Vagina (tissue), 2 donors: ENCODE data around the gene AKAP7. TPM values are rescaled to one million over a fixed set of nuclear protein-coding genes. Genes with fewer than 3 reads are reported as not detected.

ENCODE experiments used
- DNase-seq, 2 donors: peaks; one replicate each; pipeline ENCODE4 v3.0.0-alpha.2; 2017; ENCODE audit errors: extremely low spot score in 2 of 2
- H3K27ac ChIP-seq: fragments of 200-600 bp; sonication (generic); one replicate; pipeline ENCODE4 v1.5.1; 2019
- H3K27me3 ChIP-seq: fragments of 200-600 bp; sonication (generic); one replicate; pipeline ENCODE4 v1.5.1; 2019
- H3K36me3 ChIP-seq, 2 donors: fragments of 200-600 bp; sonication (generic); one replicate each; pipeline ENCODE4 v1.5.1; 2017 to 2019
- H3K4me1 ChIP-seq: fragments of 200-600 bp; sonication (generic); one replicate; pipeline ENCODE4 v1.5.1; 2019
- H3K4me3 ChIP-seq, 2 donors: fragments of 200-600 bp; sonication (generic); 1 replicate in 1 of 2; 2 replicates in 1 of 2; pipeline ENCODE4 v1.5.1; 2016 to 2019
- H3K9me3 ChIP-seq: fragments of 200-600 bp; sonication (generic); one replicate; pipeline ENCODE4 v1.5.1; 2019
- CTCF ChIP-seq, 3 experiments: fragments of 450-650 bp in 2 of 3; fragments of 200-600 bp in 1 of 3; sonication (generic) in 1 of 3; IDR thresholded peaks; one replicate each; pipeline ENCODE4 v1.5.1; 2017 to 2019; ENCODE audit warnings: antibody characterized with exemption in 3 of 3, mild to moderate bottlenecking in 2 of 3, moderate library complexity in 2 of 3
- POLR2A ChIP-seq, 2 donors: fragments of 450-650 bp; IDR thresholded peaks; one replicate each; pipeline ENCODE4 v1.6.1; 2017; ENCODE audit warnings: antibody characterized with exemption in 2 of 2, mild to moderate bottlenecking in 2 of 2, moderate library complexity in 2 of 2
- POLR2AphosphoS5 ChIP-seq, 2 donors: sonication (generic); formaldehyde crosslinking; IDR thresholded peaks; one replicate each; pipeline ENCODE4 v1.9.0; 2017; ENCODE audit warnings: antibody characterized with exemption in 2 of 2, mild to moderate bottlenecking in 2 of 2, low read depth in 1 of 2; ENCODE audit not compliant: insufficient read depth in 1 of 2
- intact Hi-C: fragments of 100-400 bp; cut with DNase I; formaldehyde crosslinking; loops from one replicate; pipeline ENCODE4 v1.15.1; 2023
- total RNA-seq: library from RNA; depleted of rRNA; stranded (reverse); fragments of >200 nt; gene quantifications from one replicate; pipeline ENCODE4 v1.2.3, GENCODE V29; 2016

The AKAP7 gene
- total RNA-seq, 1 donor from 2014 or later: 6.4 TPM

- H3K4me1 ChIP-seq: no peaks in the 10 kb centered on the region
- DNase-seq: no peak
- TF ChIP-seq CTCF (IDR thresholded peaks at IDR 0.05): no peak
- TF ChIP-seq POLR2AphosphoS5 (IDR thresholded peaks at IDR 0.05; ENCODE audit: insufficient read depth in 1 of 2, low read depth in 1 of 2): no peak
- no peak for TF ChIP-seq POLR2A (IDR thresholded peaks at IDR 0.05)
- intact Hi-C loops: no loop called here
- H3K4me3 ChIP-seq: no peak overlapping the region
- H3K27me3 ChIP-seq: no peaks in the 10 kb centered on the region
- no peak overlapping the region for H3K27ac ChIP-seq
- H3K36me3 ChIP-seq: peaks cover 0 to 14% of the 10 kb centered on the region in 2 donors
- H3K9me3 ChIP-seq: no peaks in the 10 kb centered on the region
Observed at GRCh38 chr6:131281471-131282270, 146.4 kb downstream of the AKAP7 start.

GRCh38 chr6:131282365-131282764 lies 147.1 kb downstream of the AKAP7 start:
- intact Hi-C loops: no loop called here
- Histone ChIP-seq H3K27me3 (no peaks in the 10 kb centered on the region), H3K9me3 (no peaks in the 10 kb centered on the region), H3K4me1 (no peaks in the 10 kb centered on the region), H3K4me3 (no peak overlapping the region), H3K27ac (no peak overlapping the region), H3K36me3 (peaks cover 0 to 14% of the 10 kb centered on the region in 2 donors)
- no peak for TF ChIP-seq CTCF (IDR thresholded peaks at IDR 0.05)
- no peak for TF ChIP-seq POLR2A (IDR thresholded peaks at IDR 0.05)
- no peak for TF ChIP-seq POLR2AphosphoS5 (IDR thresholded peaks at IDR 0.05; ENCODE audit: insufficient read depth in 1 of 2, low read depth in 1 of 2)
- no peak for DNase-seq

GRCh38 chr6:131283466-131284175 lies 148.4 kb downstream of the AKAP7 start:
- peaks cover 0 to 14% of the 10 kb centered on the region in 2 donors for H3K36me3 ChIP-seq
- H3K9me3 ChIP-seq: no peaks in the 10 kb centered on the region
- H3K4me3 ChIP-seq: no peak overlapping the region
- TF ChIP-seq CTCF (IDR thresholded peaks at IDR 0.05) (no peak), POLR2A (IDR thresholded peaks at IDR 0.05) (no peak), POLR2AphosphoS5 (IDR thresholded peaks at IDR 0.05; ENCODE audit: insufficient read depth in 1 of 2, low read depth in 1 of 2) (no peak)
- H3K4me1 ChIP-seq: no peaks in the 10 kb centered on the region
- DNase-seq: no peak
- intact Hi-C loops: no loop called here
- H3K27me3 ChIP-seq: no peaks in the 10 kb centered on the region
- no peak overlapping the region for H3K27ac ChIP-seq

- Histone ChIP-seq H3K4me3 (no peak overlapping the region), H3K4me1 (no peaks in the 10 kb centered on the region), H3K9me3 (no peaks in the 10 kb centered on the region), H3K36me3 (peaks cover 0 to 14% of the 10 kb centered on the region in 2 donors), H3K27ac (no peak overlapping the region), H3K27me3 (no peaks in the 10 kb centered on the region)
- no peak for DNase-seq
- TF ChIP-seq POLR2AphosphoS5 (IDR thresholded peaks at IDR 0.05; ENCODE audit: insufficient read depth in 1 of 2, low read depth in 1 of 2) (no peak), CTCF (IDR thresholded peaks at IDR 0.05) (no peak), POLR2A (IDR thresholded peaks at IDR 0.05) (no peak)
- intact Hi-C loops: no loop called here
Observed at GRCh38 chr6:131285548-131285947, 150.3 kb downstream of the AKAP7 start.
